Neural cell (in vitro differentiated cells): Measurements from ENCODE around the gene TENT5A. TPM values are rescaled to one million over a fixed set of nuclear protein-coding genes. Genes with fewer than 3 reads are reported as not detected.
A peak's percentile ranks its signal among the peaks of the same experiment; 100 is the strongest.

Experiments used
- H2AFZ ChIP-seq: fragments of 200-600, 300-800 bp; sonication (generic), shearing (Covaris generic); 2 replicates; pipeline ENCODE4 v1.6.0; 2014; ENCODE audit warnings: low read depth, mild to moderate bottlenecking, antibody characterized with exemption, low read length, moderate library complexity
- H3F3A ChIP-seq: fragments of 200-600 bp; shearing (Covaris generic); 2 replicates; pipeline ENCODE4 v1.6.1; 2016; ENCODE audit warnings: mild to moderate bottlenecking, moderate library complexity, mixed read lengths, antibody characterized with exemption, low read length; ENCODE audit not compliant: insufficient read depth, poor library complexity, severe bottlenecking
- H3K27ac ChIP-seq: fragments of 200-600, 300-800 bp; sonication (generic), shearing (Covaris generic); 2 replicates; pipeline ENCODE4 v1.5.1; 2014; ENCODE audit warnings: mild to moderate bottlenecking, low read length, moderate library complexity
- H3K27me3 ChIP-seq: fragments of 300-800, 200-600 bp; sonication (generic), shearing (Covaris generic); 2 replicates; pipeline ENCODE4 v1.6.0; 2014; ENCODE audit warnings: mild to moderate bottlenecking, low read depth, low read length, moderate library complexity; ENCODE audit not compliant: insufficient read depth
- H3K36me3 ChIP-seq: fragments of 300-800, 200-600 bp; sonication (generic), shearing (Covaris generic); 2 replicates; pipeline ENCODE4 v1.5.1; 2014; ENCODE audit warnings: mild to moderate bottlenecking, antibody characterized with exemption, low read length, moderate library complexity; ENCODE audit not compliant: insufficient read depth
- H3K4me2 ChIP-seq: fragments of 300-800, 200-600 bp; sonication (generic), shearing (Covaris generic); 2 replicates; pipeline ENCODE4 v1.6.0; 2014; ENCODE audit warnings: mild to moderate bottlenecking, low read length
- H3K4me3 ChIP-seq: fragments of 300-800, 200-600 bp; sonication (generic), shearing (Covaris generic); 2 replicates; pipeline ENCODE4 v1.5.1; 2014; ENCODE audit warnings: mild to moderate bottlenecking, low read length, moderate library complexity
- H3K79me2 ChIP-seq: fragments of 200-600 bp; shearing (Covaris generic); replicated peaks from 2 replicates; pipeline ENCODE4 v1.6.0; 2014; ENCODE audit warnings: mild to moderate bottlenecking, low read length, moderate library complexity; ENCODE audit not compliant: insufficient read depth
- H3K9ac ChIP-seq: fragments of 300-800, 200-600 bp; sonication (generic), shearing (Covaris generic); 2 replicates; pipeline ENCODE4 v1.6.1; 2016; ENCODE audit warnings: mild to moderate bottlenecking, low read length, mixed read lengths
- H3K9me2 ChIP-seq: fragments of 200-600 bp; shearing (Covaris generic); 2 replicates; pipeline ENCODE4 v1.6.1; 2016; ENCODE audit warnings: mild to moderate bottlenecking, low read length, mixed read lengths; ENCODE audit not compliant: insufficient read depth
- H3K9me3 ChIP-seq: fragments of 200-600, 300-800 bp; sonication (generic), shearing (Covaris generic); 2 replicates; pipeline ENCODE4 v1.6.1; 2016; ENCODE audit warnings: mild to moderate bottlenecking, mixed run types, low read length, moderate library complexity, mixed read lengths
- H4K20me1 ChIP-seq: fragments of 200-600 bp; shearing (Covaris generic); 2 replicates; pipeline ENCODE4 v1.6.1; 2016; ENCODE audit warnings: mild to moderate bottlenecking, mixed run types; ENCODE audit not compliant: insufficient read depth
- EP300 ChIP-seq: fragments of 450-650 bp; conservative IDR thresholded peaks from 2 replicates; pipeline ENCODE4 v1.6.1; 2014; ENCODE audit warnings: antibody characterized with exemption, mild to moderate bottlenecking, moderate library complexity; ENCODE audit not compliant: poor library complexity, severe bottlenecking
- EZH2 ChIP-seq: fragments of 200-600, 300-800 bp; shearing (Covaris generic), sonication (generic); IDR thresholded peaks from 2 replicates; pipeline ENCODE4 v1.6.1; 2014; ENCODE audit warnings: antibody characterized with exemption, low read length, borderline replicate concordance, mild to moderate bottlenecking; ENCODE audit not compliant: insufficient read depth, poor library complexity, severe bottlenecking
- MXI1 ChIP-seq: fragments of 450-650 bp; conservative IDR thresholded peaks from 2 replicates; pipeline ENCODE4 v1.6.1; 2014; ENCODE audit warnings: antibody characterized with exemption, mild to moderate bottlenecking; ENCODE audit not compliant: poor library complexity, severe bottlenecking
- POLR2AphosphoS5 ChIP-seq: IDR thresholded peaks from 2 replicates; pipeline ENCODE4 v1.6.1; 2012
- RAD21 ChIP-seq: fragments of 450-650 bp; conservative IDR thresholded peaks from 2 replicates; pipeline ENCODE4 v1.6.1; 2014; ENCODE audit warnings: antibody characterized with exemption, mild to moderate bottlenecking, moderate library complexity
- SMC3 ChIP-seq: fragments of 450-650 bp; conservative IDR thresholded peaks from 2 replicates; pipeline ENCODE4 v1.6.1; 2014; ENCODE audit warnings: antibody characterized with exemption, mild to moderate bottlenecking, moderate library complexity; ENCODE audit not compliant: poor library complexity
- TAF1 ChIP-seq: IDR thresholded peaks from 2 replicates; pipeline ENCODE4 v1.6.1; 2012; ENCODE audit warnings: low read depth
- polyA plus RNA-seq: library from polyadenylated mRNA; depleted of rRNA; stranded (reverse); fragments of >200 nt; gene quantifications from 2 replicates; pipeline ENCODE4 v1.2.3, GENCODE V29; 2014
- TF ChIP-seq, protein P1 (sequence below): fragments of 450-650 bp; IDR thresholded peaks from 2 replicates; pipeline ENCODE4 v1.5.1; 2014; ENCODE audit warnings: antibody characterized with exemption, mild to moderate bottlenecking, moderate library complexity; ENCODE audit not compliant: poor library complexity, severe bottlenecking
- TF ChIP-seq, protein P2 (sequence below): IDR thresholded peaks from 2 replicates; pipeline ENCODE4 v1.6.1; 2012; ENCODE audit warnings: borderline replicate concordance

Gene TENT5A
- polyA plus RNA-seq, 1 donor from 2014 or later: 0.47 TPM

- no peak overlapping the region for H3K4me2 ChIP-seq
- TF ChIP-seq POLR2AphosphoS5 (no peak), EZH2 (peak; percentile 35), MXI1 (no peak)
- H3K9ac ChIP-seq: peak overlapping the region; percentile 28
- no peaks in the 10 kb centered on the region for H3K9me2 ChIP-seq
- no peaks in the 10 kb centered on the region for H3K36me3 ChIP-seq
- H3K79me2 ChIP-seq: no peaks in the 10 kb centered on the region
- no peaks in the 10 kb centered on the region for H3K9me3 ChIP-seq
- H3F3A ChIP-seq: no peaks in the 10 kb centered on the region
- no peak overlapping the region for H2AFZ ChIP-seq
- H4K20me1 ChIP-seq: no peaks in the 10 kb centered on the region
- H3K4me3 ChIP-seq: peak overlapping the region; percentile 81
- peaks cover 32% of the 10 kb centered on the region for H3K27me3 ChIP-seq
- H3K27ac ChIP-seq: no peak overlapping the region
Measured at GRCh38 chr6:81751388-81752083, 945 bp downstream of the TENT5A start.

DNA sequence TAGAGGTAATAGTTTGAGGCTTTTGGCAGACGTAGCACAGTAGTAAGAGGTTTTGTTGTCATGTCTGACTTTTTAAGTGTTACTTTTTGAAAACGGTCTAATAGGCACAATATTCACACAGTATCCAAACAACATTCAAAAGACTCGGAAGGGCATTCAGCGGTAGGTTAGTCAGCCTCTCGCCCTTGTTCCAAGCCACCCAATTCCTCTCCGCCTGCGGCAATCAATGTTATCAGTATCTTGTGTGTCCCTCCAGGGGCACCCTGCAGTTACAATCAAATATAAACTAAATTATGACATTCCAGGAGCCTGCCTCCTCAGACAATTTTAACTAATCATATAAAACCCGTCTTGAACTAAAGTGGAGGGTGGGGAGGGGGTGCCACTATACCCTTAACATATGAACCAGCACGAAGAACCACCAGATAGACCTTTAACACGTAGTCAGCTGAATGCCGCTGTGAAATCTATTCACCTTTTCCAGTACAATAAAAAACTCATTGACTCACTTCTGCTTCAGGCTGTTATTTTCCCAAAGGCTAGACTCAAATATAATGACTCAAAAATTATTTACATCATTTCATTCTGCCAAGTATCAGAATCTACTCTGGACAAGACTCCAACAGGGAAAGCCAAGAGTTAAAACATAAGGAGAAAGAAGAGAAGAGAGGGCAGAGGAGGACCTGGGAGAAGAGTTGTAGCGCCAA lies 1.6 kb downstream of the TENT5A start:
- Histone ChIP-seq H2AFZ (no peak overlapping the region), H3K36me3 (no peaks in the 10 kb centered on the region), H3K9me3 (no peaks in the 10 kb centered on the region), H4K20me1 (no peaks in the 10 kb centered on the region), H3F3A (no peaks in the 10 kb centered on the region), H3K79me2 (no peaks in the 10 kb centered on the region), H3K9me2 (no peaks in the 10 kb centered on the region), H3K4me3 (peak overlapping the region; percentile 81), H3K27me3 (peaks cover 32% of the 10 kb centered on the region), H3K4me2 (no peak overlapping the region), H3K9ac (no peak overlapping the region), H3K27ac (no peak overlapping the region)
- TF ChIP-seq, protein P1, sequence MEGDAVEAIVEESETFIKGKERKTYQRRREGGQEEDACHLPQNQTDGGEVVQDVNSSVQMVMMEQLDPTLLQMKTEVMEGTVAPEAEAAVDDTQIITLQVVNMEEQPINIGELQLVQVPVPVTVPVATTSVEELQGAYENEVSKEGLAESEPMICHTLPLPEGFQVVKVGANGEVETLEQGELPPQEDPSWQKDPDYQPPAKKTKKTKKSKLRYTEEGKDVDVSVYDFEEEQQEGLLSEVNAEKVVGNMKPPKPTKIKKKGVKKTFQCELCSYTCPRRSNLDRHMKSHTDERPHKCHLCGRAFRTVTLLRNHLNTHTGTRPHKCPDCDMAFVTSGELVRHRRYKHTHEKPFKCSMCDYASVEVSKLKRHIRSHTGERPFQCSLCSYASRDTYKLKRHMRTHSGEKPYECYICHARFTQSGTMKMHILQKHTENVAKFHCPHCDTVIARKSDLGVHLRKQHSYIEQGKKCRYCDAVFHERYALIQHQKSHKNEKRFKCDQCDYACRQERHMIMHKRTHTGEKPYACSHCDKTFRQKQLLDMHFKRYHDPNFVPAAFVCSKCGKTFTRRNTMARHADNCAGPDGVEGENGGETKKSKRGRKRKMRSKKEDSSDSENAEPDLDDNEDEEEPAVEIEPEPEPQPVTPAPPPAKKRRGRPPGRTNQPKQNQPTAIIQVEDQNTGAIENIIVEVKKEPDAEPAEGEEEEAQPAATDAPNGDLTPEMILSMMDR: no peak
- TF ChIP-seq TAF1 (no peak), SMC3 (no peak), POLR2AphosphoS5 (no peak), RAD21 (no peak), MXI1 (no peak), EZH2 (no peak), EP300 (no peak)
- TF ChIP-seq, protein P2, sequence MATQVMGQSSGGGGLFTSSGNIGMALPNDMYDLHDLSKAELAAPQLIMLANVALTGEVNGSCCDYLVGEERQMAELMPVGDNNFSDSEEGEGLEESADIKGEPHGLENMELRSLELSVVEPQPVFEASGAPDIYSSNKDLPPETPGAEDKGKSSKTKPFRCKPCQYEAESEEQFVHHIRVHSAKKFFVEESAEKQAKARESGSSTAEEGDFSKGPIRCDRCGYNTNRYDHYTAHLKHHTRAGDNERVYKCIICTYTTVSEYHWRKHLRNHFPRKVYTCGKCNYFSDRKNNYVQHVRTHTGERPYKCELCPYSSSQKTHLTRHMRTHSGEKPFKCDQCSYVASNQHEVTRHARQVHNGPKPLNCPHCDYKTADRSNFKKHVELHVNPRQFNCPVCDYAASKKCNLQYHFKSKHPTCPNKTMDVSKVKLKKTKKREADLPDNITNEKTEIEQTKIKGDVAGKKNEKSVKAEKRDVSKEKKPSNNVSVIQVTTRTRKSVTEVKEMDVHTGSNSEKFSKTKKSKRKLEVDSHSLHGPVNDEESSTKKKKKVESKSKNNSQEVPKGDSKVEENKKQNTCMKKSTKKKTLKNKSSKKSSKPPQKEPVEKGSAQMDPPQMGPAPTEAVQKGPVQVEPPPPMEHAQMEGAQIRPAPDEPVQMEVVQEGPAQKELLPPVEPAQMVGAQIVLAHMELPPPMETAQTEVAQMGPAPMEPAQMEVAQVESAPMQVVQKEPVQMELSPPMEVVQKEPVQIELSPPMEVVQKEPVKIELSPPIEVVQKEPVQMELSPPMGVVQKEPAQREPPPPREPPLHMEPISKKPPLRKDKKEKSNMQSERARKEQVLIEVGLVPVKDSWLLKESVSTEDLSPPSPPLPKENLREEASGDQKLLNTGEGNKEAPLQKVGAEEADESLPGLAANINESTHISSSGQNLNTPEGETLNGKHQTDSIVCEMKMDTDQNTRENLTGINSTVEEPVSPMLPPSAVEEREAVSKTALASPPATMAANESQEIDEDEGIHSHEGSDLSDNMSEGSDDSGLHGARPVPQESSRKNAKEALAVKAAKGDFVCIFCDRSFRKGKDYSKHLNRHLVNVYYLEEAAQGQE: no peak
